AG10803 (cell line): Measurements from ENCODE around the gene SHE.

Source experiments
- DNase-seq: peaks from one replicate; pipeline ENCODE4 v3.0.0; 2010; ENCODE audit warnings: low read depth
- H3K4me3 ChIP-seq: 2 replicates; pipeline ENCODE4 v1.5.1; 2011; ENCODE audit warnings: mild to moderate bottlenecking, low read length, control low read depth
- CTCF ChIP-seq: conservative IDR thresholded peaks from 2 replicates; pipeline ENCODE4 v1.5.1; 2011; ENCODE audit warnings: mild to moderate bottlenecking, low read length, control low read depth, inconsistent platforms

Gene SHE

GRCh38 chr1:154466921-154467417 lies 35.2 kb downstream of the SHE start:
- peak; percentile 55 for TF ChIP-seq CTCF
- DNase-seq: peak; percentile 26

GRCh38 chr1:154466206-154466605 lies 36.0 kb downstream of the SHE start:
- TF ChIP-seq CTCF: no peak
- H3K4me3 ChIP-seq: no peak overlapping the region
- no peak for DNase-seq

More at GRCh38 chr1:154466921-154467417, 35.2 kb downstream of the SHE start:
- no peak overlapping the region for H3K4me3 ChIP-seq

- DNase-seq: no peak
- TF ChIP-seq CTCF: no peak
- no peak overlapping the region for H3K4me3 ChIP-seq
Observed at GRCh38 chr1:154465621-154466195, 36.5 kb downstream of the SHE start.

- no peak for TF ChIP-seq CTCF
- peak; percentile 24 for DNase-seq
- no peak overlapping the region for H3K4me3 ChIP-seq
Observed at GRCh38 chr1:154463512-154463990, 38.7 kb downstream of the SHE start.

GRCh38 chr1:154460695-154461260 lies 41.4 kb downstream of the SHE start:
- no peak overlapping the region for H3K4me3 ChIP-seq
- no peak for DNase-seq
- no peak for TF ChIP-seq CTCF

GRCh38 chr1:154459080-154459479 lies 43.1 kb downstream of the SHE start:
- H3K4me3 ChIP-seq: no peak overlapping the region
- no peak for DNase-seq
- no peak for TF ChIP-seq CTCF

GRCh38 chr1:154456631-154457030 lies 45.6 kb downstream of the SHE start:
- DNase-seq: no peak
- H3K4me3 ChIP-seq: no peak overlapping the region
- TF ChIP-seq CTCF: no peak
